GM18517 (cell line): ENCODE data around the gene CDK5RAP2.
"Not testable (repeated sequence)": the region's sequence is repeated elsewhere in the genome, so short reads cannot be mapped to it uniquely, and the experiment has no call there.

Experiments used
- ATAC-seq: cut with Tn5 transposase; IDR thresholded peaks from one replicate; pipeline ENCODE4 v1.9.1; 2021; ENCODE audit warnings: mild to moderate bottlenecking, moderate library complexity; ENCODE audit not compliant: unreplicated experiment

Gene CDK5RAP2

DNA sequence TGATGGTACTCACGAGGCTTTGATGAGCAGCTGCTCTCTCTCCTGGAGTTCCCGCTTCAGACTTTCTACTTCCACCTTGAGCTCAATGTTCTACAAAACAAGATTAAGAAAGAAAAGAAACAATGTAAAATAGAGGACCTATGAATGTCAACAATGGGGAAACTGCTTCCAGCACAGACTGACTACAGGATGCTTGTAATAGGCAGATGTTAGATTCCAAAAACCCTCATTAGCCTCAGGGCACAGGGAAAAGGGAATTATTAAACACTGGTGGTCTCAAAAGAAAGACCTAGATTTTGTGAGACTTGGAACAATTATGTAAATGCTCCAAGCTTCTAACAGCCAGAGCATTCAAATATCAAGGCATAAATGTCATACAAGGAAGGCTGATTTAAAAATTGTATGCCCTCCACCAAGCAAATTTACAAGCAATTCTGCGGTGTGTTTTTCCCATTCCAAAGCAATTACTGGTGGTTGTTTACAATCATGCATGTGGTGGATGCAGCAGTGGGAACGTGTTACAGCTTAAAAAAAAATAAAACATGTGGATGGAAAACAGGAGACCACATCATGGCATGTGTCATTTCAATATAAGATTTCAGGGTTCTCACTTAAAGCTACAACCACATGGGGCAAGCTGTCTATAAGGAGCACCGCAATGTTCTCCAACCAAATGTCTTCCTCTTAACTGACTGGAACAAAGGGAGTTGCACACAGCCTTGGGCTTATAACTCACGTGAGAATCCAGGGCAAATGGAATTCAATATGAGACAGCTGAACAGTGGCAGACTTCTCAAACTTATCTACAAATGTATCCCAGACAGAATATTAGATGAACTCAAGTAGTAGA lies 34.0 kb downstream of the CDK5RAP2 start:
- no peak for ATAC-seq

DNA sequence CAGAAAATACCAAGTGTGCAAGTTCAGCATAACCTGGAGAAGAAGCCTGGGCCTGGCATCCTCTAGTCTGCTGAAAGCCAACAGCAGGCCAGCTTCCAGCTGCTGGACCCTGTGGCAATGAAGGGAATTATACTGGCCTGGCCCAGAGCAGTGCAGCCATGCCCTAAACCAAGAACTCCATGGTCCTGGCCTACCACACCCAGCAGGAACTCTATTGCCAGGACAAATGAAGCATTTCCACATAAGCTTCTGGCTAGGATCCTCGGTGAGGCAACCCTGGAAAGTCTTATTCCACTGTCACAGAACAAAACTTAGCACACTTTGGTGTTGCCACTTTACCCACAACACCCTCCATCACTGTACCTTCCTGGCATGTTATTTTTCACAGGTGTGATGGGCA lies 35.5 kb downstream of the CDK5RAP2 start:
- ATAC-seq, result no peak

DNA sequence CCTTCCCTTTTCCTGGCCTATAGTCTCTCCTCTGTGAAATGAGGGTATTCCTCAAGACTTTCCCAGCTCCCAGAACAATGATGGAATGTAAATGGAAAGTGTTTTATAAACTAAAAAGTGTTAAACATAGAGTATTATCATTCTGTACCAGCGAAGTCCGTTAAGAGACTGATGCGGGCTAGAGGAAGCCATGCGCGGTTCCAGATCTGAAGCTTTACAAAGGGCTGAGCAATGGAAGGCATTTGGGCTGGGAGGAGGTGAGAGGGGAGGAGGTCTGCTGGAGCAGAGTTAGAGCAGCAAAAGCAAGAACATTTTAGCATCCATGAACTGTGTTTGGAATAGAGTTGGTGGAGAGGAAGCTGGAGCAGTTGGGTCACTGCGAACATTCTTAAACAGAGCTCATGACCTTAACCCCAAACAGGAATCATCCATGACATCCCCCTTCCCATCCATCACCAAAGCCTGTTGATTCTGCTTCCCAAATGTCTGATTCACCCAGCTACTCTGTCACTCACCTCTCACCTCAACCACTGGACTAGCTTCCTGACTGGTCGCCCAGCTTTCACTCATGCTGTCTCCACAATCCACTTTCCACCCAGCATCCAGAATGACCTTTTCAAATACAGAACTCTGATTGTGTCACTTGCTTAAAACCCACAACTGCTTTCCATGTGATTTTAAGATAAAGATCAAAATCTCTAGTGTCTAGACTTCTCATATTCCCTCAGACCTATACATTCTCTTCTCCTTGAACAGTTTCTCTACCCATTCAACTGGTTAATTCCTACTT lies 37.1 kb downstream of the CDK5RAP2 start:
- no peak for ATAC-seq

DNA sequence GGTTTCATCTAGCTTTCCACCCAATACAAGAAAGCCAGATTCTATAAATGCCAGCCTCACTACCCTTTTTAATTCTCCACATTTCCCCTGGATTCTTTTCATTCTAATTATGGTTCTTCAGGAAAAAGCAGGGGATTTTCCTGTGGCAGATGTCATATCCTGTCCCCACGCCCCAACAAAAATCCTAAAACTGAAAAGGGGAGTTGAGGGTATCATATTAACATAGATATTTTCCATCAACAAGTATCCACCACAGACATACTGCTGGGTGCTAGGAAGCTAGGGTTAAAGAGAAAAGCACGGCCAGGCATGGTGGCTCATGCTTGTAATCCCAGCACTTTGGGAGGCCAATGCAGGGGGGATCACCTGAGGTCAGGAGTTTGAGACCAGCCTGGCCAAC lies 38.0 kb downstream of the CDK5RAP2 start:
- no peak for ATAC-seq

DNA sequence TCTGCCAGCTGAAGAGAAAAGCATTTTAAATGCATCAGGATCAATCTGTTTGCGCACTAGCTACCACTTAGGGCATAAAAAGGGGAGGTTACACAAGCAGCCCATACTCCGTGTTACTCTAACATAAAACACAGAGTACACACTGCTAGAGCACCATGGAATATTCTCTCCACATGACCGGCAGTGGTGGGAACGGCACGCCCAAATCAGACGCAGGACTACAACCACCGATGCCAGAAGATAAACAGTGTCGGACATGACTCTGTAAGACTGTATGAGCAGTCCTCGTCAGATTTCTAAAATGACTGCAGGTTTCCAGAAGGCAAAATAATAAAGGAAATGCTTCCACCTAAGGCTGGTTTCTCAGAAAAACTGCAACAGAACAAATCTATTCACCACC lies 40.0 kb downstream of the CDK5RAP2 start:
- ATAC-seq, result no peak

DNA sequence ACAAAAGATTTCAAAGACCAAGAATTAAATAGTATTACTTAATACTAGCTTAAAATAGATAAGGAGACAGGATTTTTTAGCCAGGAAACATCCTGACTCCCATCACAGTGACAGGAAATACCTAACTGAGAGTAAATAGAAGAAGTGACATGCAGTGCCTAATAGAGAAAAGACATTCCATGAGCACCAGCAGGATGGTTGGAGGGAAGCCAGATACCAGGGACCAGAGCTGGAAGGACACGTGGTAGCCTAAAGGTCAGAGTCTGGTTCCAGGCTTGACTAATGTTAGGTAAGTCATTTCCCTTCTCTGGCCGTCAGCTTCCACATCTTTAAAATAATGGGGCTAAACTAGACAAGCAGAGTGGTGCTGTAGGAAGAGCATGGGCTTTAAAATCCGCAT lies 41.6 kb downstream of the CDK5RAP2 start:
- no peak for ATAC-seq

DNA sequence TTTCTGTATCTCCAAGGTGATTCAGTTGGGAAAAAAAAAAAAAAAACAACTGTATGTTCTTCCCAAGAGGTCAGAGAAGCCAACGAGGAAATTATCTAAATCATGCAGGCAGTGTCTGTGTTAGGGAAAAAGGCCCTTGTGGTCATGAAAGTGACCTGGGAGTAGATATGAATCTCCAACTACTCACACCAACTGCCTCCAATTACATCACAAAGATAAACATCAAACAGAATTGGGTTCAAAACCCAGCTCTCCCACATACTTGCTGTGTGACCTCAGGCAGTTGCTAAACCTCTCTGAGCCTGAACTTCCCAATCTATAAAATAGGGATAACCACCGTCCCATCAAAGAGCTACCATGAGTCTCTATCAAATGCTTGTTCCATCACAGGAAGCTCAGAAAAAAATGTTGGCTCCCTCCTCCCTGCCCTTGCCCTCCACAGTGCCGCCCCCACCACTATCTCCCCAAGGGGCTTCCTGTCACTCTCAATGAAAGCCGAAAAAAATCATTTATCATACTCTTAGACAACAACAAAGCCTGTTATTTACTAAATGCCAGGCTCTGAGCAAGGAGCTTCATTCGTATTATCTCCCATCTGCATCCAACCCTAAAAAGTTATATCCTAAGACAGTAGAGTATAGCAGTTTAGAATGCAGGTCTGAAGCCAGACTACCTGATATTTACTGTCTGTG lies 42.9 kb downstream of the CDK5RAP2 start:
- no peak for ATAC-seq

DNA sequence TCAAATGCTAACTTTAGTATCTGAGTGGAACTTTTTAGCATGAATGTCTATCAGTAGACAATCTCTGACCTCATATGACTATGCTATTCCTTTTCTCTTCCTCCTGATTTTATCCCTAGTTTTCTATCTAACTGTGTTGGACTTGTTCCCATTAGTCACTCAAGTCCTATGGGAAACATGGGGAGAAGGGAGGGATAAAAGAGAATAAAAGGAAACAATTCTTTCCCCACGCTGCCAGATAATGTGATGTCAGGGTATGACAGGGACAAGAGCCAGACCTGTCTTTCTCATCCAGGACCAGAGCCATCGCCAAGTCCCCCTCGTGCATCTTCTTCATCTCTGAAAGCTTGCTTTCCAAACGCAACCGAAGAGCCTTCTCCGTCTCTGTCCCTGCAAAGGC lies 43.9 kb downstream of the CDK5RAP2 start:
- ATAC-seq, result no peak

DNA sequence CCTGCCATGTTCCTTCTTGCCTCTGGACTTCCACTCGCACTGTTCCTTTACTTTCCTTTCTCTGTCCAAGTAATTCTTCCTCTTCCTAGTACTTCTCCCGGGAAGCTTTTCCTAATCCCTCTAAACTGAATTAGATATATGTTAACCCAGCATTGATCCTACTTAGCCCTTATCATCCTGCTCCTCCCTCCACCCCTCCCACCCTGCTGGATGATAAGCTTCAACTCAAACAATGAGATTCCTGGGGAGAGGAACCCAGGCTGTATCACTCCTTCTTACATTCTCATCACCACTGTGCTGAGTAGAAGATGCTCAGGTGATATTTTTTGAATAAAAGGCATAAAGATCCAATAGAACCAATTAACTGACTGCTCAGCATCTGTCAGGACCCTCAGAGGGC lies 45.7 kb downstream of the CDK5RAP2 start:
- no peak for ATAC-seq

DNA sequence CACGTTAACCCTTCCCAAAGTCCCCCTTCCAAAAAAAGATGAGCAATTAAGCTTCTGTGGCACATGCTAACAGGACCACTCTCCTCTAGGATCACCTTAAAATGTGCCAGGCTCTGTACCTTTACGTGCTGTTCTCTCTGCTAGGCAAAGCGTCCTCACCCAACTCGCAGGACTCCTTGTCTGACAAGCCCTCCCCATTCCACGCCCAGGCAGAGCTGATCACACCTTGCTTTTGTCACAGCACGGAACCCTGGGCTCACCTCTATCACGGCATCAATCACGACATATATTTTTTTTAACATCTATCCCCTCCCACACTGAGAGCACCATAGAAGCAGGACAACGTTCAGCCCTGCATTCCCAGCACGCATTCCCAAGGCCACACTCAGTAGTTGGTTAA lies 47.1 kb downstream of the CDK5RAP2 start:
- no peak for ATAC-seq

DNA sequence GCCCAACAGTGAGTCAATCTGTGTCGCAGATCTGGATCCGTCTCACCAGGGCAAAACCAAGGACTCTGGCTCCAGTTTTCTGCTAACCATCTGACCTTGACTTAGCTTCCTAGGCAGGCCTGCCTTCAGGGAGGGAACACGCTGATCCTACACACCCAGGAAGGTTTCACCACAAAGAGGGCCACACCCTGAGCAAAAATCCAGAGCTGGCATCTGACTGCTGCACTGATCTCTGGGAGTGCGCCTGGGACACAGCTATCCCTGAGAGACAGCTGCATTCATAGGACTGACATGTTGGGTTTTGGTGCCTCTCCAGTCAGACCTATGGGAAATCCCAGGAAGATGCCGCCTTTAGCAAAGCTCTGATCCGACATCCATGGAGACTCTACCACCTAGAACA lies 47.5 kb downstream of the CDK5RAP2 start:
- no peak for ATAC-seq

DNA sequence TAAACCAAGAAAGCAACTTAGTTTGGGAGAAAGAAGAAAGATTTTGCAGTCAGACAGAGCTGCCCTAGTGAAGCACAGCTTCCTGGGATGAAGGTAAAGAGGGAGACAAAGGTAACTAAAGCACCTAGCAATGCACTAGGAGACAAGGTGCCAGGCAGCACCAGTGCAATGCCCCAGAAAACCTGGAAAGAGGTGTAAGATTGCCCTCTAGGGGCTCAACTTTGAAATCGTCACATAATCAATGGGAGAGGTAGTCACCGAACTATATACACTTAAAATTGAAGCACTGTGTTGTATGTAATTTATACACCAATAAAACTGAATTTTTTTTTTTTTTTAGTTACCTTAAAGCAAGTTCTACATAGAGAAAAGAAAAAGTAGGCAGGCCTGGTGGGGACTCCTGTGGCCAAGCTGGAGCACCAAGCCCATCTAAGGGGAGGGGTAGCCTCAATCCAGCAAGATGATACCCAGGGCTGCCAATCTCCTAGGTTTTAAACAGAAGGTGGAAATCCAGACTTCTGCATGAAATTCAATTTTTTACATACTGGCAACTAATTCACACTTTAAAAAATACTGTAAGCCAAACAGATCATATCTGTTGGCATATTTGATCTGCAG lies 48.2 kb downstream of the CDK5RAP2 start:
- no peak for ATAC-seq

DNA sequence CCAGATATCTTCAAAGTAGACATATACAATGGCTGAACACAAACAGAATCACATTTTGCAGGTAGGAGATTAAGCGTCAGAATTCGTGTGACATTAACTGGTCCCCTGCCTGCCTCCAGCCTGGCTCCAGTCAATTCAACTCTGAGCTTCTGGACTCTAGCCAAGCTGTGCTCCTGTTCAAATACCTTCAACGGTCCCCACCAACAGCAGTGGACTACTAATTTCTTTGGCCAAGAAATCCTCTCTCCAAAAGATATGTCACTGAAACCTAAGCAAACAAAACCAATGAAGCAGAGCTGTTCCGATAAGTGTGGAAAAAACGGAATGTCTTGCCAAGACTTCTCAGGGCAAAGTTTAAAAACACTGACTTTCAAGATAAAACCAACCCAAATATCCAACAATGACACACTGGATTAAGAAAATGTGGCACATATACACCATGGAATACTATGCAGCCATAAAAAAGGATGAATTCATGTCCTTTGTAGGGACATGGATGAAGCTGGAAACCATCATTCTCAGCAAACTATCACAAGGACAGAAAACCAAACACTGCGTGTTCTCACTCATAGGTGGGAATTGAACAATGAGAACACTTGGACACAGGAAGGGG lies 49.6 kb downstream of the CDK5RAP2 start:
- ATAC-seq, result not testable (repeated sequence)

DNA sequence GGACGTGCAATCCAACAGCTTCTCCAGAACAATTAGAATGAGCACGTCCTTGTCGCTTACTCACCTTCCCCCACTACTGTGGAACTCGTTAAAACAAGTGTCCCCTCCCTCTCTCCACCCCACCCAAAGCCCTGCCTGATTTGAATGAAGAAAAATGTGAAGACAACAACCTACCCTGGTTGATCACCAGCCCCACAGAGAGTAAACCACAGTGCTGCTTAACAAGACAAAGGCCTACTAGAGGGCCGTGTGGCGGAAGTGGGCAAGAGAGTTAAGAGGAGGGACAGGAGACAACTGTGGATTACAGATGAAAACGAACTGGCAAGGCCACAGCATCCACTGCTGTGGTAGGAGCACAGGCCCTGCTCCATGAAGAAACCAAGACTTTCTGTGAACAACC lies 51.1 kb downstream of the CDK5RAP2 start:
- ATAC-seq, result no peak

DNA sequence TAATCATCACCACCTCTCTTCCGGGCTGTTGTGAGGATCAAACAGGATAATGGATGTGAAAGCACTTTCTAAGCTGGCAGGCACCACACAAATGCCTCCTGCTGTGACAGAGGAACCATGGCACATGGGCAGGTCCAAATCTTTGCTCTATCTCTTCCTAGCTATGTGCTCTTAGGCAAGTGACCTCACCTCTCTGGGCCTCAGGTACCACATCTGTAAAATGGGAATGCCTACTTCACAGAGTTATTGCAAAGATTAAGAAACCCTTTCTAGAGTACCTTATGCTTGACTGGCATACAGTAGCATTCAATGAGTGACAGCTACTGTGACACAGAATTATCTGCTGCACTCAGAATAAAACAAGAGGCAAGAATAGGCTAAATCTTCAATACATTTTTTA lies 51.6 kb downstream of the CDK5RAP2 start:
- no peak for ATAC-seq

DNA sequence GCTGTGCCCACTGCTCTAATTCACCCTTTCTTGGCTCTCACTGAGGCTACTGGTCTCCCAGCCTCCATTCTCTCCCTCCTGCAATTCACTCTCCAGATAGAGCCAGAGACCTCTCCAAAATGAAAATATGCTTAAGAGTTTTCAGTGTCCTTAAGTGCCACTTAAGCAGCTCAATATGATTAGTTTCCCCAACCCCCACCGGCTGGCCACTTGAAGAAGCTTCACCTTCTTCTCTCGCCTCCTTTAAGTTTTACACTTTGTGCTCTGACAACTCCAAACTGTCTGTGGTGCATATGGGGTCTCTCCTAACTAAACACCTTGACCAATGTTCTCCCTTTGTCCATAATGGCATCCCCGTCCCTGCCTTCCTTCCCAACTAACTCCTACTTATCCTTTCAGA lies 53.4 kb downstream of the CDK5RAP2 start:
- ATAC-seq, result no peak

DNA sequence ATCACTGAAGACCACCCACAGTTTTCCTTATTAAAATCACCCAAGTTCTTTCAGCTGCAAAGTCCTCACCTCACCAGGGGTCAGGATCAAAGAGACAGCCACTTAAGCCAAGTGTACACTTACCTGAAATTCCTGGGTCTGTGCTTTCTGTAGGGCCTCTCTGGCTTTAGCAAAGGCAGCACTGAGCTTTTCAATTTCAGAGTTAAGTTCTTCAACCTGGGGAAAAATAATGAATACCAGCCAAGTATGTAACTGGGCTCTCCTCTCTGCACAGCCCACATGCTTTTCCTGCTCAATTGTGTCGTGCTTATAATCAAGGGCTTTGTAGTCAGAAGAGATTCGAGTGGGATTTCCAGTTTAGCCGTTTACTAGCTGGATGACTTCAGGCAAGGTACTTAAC lies 55.1 kb downstream of the CDK5RAP2 start:
- no peak for ATAC-seq

DNA sequence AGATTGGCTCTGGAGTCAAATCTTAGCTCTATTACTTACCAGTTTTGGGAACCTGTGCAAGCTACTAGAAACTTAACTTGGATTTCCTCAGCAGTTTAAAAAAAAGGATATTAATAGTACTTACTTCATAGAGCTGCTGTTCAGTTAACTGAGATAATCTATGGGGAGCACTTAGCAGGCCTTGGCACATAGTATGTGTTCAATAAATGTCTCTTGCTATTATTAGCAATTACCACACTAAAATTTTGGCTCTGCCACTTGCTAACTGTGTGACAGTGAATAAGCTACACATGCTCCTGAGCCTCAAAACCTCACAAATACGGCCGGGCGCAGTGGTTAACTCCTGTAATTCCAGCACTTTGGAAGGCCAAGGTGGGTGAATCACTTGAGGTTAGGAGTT lies 55.9 kb downstream of the CDK5RAP2 start:
- ATAC-seq, result no peak

DNA sequence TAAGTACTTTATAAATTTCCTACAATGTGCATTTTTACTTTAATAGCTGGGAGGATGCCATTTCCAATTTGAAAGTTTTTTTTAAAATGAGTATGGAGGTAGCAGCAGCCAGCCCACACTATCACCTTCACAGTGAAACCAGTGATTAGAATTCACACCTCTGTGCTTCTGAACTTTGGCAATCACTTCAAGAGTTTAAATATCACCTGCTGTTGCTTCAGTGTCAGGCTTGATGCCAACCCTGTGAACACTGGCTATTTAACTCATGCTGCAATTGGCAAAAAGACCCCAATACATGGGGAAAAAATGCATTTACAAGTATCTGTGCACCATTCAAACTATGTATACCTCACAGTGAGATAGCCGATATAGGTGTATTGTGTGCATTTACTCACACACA lies 57.4 kb downstream of the CDK5RAP2 start:
- no peak for ATAC-seq

DNA sequence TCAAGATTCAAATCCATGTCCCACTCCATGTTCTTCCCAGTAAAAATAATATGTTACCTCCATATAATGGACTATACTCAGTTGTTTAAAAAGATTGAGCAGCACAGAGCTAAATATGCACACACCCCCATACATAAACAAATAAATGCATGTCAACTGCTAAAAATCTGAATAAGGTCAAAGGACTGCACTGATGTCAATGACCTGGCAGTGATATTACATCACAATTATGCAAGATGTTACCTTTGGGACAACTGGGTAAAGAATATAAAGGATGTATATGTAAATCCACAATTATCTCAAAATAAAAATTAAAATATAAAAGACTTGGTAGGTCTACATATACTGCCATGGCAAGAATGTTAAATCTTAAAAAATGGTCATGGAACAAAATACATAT lies 57.9 kb downstream of the CDK5RAP2 start:
- no peak for ATAC-seq

DNA sequence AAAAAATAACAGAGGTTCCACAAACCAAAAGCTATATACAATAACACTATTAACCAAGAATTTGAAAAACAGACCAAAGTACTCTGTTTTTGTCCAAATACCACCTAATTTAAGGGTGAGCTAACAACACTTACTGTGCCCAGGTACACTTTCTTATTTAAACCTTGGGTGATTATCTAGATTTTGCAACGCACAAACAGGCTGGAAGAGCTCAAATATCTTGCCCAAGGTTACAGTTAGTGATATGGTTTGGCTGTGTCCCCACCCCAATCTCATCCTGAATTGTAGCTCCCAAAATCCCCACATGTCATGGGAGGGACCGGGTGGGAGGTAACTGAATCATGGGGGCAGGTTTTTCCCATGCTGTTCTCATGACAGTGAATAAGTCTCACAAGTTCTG lies 58.9 kb downstream of the CDK5RAP2 start:
- no peak for ATAC-seq
